Right lobe of liver (tissue), 4 donors: Measurements from ENCODE around the gene HNRNPLL.

Experiments
- POLR2A ChIP-seq: fragments of 450-650 bp; IDR thresholded peaks from one replicate; pipeline ENCODE4 v1.6.1; 2017; ENCODE audit warnings: antibody characterized with exemption, mild to moderate bottlenecking
- TF ChIP-seq, protein P1 (sequence below), 4 donors: fragments of 200-600 bp in 3 of 4; fragments of 450-650 bp in 1 of 4; IDR thresholded peaks; one replicate each; pipeline versions ENCODE4 v1.5.1 to v1.8.0; 2016 to 2022; ENCODE audit warnings: antibody characterized with exemption in 4 of 4, mild to moderate bottlenecking in 2 of 4
- donor health status: DM: no; HTN: no; CAD: no.
- donor health status: DM: no; HTN: no; CAD: no.
- donor health status: DM: no; HTN: yes; CAD: no.

DNA sequence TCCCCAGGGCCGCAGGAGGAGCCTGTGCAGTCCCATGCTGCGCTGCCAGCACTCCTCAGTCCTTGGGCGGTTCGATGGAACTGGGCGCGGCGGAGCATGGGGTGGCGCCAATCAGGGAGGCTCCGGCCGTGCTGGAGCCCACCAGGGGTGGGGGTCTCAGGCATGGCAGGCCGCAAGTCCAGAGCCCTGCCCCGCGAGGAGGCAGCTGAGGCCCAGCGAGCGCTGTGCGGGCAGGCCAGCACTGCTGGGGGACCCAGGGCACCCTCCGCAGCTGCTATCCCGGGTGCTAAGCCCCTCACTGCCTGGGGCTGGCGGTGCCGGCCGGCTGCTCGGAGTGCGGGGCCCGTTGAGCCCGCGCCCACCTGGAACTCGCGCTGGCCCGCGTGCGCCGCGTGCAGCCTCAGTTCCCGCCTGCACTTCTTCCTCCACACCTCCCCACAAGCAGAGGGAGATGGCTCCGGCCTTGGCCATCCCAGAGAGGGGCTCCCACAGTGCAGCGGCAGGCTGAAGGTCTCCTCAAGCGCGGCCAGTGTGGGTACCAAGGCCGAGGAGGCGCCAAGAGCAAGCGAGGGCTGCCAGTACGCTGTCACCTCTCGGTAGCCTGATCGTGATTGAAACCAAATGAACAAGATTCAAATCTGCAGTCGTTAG lies 40.4 kb upstream of the HNRNPLL start:
- TF ChIP-seq, protein P1, sequence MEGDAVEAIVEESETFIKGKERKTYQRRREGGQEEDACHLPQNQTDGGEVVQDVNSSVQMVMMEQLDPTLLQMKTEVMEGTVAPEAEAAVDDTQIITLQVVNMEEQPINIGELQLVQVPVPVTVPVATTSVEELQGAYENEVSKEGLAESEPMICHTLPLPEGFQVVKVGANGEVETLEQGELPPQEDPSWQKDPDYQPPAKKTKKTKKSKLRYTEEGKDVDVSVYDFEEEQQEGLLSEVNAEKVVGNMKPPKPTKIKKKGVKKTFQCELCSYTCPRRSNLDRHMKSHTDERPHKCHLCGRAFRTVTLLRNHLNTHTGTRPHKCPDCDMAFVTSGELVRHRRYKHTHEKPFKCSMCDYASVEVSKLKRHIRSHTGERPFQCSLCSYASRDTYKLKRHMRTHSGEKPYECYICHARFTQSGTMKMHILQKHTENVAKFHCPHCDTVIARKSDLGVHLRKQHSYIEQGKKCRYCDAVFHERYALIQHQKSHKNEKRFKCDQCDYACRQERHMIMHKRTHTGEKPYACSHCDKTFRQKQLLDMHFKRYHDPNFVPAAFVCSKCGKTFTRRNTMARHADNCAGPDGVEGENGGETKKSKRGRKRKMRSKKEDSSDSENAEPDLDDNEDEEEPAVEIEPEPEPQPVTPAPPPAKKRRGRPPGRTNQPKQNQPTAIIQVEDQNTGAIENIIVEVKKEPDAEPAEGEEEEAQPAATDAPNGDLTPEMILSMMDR (IDR thresholded peaks at IDR 0.05): no peak
- no peak for TF ChIP-seq POLR2A
